Measurements from ENCODE around the gene PDCD2. TPM values are rescaled to one million over a fixed set of nuclear protein-coding genes. Genes with fewer than 3 reads are reported as not detected.
A peak's percentile ranks its signal among the peaks of the same experiment; 100 is the strongest.
"Not testable (repeated sequence)": the region's sequence is repeated elsewhere in the genome, so short reads cannot be mapped to it uniquely, and the experiment has no call there.

PDCD2 gene
- total RNA-seq, 1 donor from 2014 or later: 88.7 TPM

DNA sequence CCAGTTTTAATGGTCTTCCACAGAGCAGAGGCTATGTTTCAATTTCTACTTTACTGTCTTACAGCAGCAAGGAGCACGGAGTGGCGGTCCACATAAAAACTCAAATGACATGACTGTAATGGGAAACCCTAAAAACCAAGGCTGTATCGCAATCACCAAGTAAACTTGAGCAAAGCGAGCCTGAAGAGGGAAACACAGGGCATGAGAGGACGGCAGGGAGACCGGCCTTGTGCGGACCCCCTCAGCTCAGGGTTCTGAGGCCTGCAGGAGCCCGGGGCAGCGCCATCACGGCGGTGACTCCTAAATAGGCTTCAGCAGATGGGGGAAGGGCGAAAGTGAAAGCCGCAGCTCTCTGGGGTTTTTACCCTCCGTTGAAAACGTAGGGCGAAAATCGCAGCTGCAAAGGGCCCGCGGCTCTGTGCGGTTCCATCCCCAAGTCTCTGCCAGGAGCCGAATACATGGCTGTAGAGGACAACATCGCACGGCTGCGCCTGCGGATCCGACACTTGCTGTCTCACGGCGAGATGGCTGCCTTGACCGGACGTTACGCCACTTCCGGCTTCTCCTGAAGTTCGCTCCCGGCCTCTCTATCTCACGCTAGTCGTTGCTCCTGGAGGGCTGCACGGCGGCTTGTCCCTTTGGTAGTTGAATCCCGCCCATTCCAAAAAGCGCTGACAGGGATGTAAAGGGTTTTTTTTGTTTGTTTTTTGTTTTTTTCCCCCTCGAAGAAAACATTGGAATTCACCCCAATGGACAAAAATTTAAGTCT, 31.5 kb downstream of the PDCD2 start, which contains the start of gene PSMB1:
PSMB1 (minus strand) TSS at position 543 of the 769 bp plus-strand sequence; CDS start at position 478, 65 bp downstream.
- peak; percentile 95 for DNase-seq (ENCODE audit: low read depth)

DNA sequence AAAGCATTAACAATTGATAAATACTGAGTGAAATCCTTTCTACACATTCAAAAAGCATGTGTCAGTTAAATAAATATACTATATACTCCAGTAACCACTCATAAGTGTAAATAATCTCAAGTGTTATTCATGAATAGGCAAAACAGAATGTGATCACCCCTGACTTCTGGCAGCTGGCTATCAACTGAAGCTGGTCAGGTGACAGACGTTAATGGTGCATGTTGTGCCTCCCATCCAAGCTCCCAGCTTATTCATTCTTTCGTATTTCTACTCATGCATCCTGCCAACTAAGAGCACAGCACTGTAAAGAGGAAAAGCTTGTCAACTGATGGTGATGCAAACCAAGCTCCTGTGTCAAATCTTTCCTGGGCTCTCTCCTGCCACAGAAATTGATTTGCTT, 39.0 kb downstream of the PDCD2 start:
- no peak for DNase-seq (ENCODE audit: low read depth)

DNA sequence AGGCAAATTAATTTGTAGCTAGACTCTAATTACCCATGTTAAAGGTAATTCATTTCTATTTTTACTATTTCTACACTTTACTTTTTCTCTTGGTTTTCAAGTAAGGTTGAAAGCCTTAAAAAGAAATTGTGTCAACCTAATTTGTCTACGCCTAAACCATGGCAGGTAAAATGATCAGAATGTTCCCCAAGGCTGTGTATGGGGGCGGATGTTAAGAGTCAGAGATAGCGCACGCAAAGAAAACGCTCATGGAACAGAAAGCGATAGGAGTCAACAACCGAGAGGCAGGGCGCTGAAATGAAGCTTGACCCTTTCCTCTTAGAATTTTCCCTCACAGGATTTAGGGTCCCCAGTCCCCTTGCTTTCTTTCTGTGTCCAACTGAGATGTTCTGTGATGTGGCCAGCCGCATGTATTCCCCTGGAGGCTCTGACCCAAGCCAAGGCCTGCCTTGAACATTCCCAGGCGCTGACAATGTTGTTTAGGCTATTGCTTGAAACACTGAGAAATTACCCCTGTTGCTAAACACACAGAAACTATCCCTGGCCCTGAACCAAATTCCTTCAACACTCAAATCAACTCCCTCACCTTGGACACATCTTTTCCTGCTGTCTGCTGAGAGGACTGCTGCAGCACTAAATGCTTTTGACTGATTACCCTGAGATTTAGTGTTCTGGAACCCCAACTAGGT, 42.3 kb downstream of the PDCD2 start:
- no peak for DNase-seq (ENCODE audit: low read depth)

DNA sequence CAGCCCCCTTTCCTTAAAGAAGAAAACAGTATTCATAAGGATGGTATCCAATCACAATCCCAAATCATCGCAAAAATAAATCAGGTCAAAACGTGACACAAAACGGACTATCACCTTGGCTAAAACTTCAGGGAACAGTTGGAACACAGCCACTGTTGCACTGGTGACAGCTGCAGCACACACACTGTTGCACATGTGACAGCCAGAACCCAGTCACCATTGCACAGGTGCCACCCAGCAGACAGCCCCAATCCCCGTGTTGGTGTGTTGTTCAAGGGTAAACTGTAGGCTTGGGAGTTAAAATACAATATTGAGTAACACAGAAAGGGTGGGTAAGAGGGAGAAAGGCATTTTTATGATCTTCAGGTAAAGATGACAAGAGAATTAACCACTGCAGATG, 47.1 kb downstream of the PDCD2 start:
- DNase-seq (ENCODE audit: low read depth): peak; percentile 28

DNA sequence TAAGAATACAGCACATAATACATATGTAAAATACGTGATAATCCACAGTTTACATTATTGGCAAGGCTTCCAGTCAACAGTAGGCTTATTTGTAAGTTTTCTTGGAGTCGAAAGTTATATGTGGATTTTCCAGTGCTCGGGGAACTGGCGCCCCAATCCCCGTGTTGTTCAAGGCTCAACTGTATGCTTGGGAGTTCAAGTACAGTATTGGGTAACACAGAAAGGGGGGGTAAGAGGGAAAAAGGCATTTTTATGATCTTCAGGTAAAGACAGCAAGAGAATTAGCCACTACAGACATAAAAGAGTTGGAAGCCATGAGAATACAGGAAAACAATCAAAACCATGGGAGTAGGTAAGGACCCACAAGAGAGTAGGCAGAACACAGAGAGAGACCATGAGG, 47.8 kb downstream of the PDCD2 start:
- DNase-seq (ENCODE audit: low read depth): no peak

DNA sequence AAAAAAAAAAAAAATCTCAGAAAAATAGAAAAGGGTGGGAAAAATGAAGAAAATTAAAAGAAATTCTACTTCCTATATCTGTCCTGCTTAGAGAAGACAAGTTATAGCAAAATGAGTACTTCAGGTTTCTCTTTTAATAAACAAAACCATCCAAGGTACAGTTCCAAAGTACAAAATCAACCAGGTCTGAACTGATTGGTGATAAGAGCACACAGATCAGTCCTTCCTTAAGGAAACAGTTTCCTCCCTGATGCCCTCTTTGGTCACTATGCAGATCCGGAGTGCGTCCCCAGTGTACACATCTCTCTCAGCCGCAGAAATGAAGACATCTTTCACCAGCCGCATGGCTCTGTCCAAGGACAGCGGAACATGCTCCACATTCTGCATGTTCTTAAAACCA, 49.4 kb downstream of the PDCD2 start:
- no peak for DNase-seq (ENCODE audit: low read depth)

DNA sequence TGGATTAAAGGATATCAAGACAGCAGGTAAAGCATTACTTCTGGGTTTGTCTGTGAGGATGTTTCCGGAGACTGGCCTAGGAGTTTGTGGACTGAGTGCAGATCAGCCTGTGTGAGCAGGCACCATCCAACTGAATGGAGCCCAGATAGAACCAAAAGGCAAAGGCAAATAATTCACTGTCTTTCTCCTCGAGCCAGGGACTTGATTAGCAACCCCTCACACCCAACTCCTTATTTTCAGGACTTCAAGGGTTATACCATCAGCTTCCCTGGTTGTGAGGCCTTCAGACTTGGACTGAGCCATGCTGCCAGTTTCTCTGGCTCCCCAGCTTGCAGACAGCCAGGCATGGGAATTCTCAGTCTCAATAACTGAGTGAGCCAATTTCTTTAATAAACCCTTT, 50.6 kb downstream of the PDCD2 start:
- DNase-seq (ENCODE audit: low read depth): no peak

DNA sequence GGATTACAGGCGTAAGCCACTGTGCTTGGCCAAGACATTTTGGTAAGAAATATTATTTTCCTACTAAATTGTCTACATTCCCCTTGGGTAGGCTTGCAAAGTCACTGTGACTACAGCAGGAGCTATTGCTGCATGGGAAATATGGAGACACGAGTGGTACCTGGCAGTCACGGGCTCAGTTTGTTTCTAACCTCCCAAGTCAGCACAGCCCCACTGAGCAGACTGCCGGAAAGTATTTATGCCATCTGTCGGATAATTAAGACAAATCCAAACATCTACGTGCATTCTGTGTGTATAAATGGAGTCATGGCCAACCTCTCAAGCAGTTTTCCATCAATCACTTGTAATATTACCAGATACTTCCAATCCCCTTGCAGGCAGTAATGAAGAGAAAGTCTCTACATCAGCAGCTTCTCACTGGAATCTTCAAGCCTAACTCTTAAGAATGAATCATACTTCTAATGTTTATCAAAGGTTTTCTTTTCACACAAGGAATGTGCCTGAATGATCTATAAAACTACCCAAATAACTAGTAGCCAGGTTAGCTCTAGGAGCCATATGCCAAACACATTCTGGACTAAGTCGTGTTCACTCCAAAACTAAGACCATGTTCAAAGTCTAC, 51.5 kb downstream of the PDCD2 start:
- DNase-seq (ENCODE audit: low read depth): no peak

DNA sequence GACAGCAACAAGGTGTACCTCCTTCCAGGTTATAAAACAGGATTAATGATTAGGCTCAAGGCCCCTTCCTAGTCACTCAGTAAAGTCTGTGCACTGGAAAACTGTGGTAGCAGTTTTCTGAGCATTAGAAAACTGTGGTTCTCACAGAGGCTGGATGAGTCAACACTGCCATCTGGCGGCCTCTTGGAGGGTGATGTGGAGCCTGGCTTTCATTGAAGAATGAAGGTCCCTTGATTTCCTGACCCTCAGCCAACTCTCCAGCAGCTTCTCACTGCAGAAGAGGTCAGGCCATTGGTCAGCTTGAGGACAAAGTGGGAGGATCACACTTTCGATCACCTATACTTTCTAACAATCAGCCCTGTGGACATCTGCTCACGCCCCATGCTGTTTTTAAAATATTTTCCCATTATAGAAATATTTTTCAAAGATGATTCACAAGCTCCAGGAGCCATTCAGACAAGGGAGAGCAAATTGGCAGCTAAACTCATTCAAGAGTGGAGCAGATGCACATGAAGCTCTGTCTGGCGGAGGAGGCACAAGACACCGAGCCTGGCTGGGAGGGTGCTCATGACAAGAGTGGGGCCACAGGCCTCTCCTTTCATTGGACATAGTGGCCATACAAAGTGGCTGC, 54.5 kb downstream of the PDCD2 start:
- DNase-seq (ENCODE audit: low read depth): peak; percentile 93

DNA sequence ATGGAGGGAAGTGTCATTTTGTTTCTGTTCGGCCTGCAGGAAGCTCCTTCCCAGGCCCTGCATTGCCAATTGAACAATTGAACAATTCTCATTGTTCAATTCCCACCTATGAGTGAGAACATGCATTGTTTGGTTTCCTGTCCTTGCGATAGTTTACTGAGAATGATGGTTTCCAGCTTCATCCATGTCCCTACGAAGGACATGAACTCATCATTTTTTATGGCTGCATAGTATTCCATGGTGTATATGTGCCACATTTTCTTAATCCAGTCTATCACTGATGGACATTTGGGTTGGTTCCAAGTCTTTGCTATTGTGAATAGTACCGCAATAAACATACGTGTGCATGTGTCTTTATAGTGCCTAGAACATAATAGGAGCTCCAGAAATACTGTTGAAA, 56.4 kb downstream of the PDCD2 start:
- not testable (repeated sequence) for DNase-seq (ENCODE audit: low read depth)

DNA sequence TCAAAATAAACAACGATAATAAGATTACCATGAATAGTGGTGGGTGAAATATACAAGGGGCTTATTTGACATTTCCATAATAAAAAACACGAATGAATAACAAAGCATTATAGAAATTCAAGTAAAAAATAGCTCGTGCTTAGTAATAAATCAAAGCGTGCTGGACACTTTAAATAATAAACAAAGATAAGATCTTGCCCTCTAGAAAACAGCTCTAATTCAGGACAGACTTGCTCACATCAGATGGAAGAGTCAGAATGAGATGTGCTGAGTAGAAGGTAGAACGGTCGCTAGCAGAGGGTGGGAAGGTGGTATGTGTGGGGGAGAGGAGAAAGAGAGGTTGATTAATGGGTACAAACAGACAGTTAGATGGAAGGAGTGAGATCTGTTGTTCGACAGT, 58.6 kb downstream of the PDCD2 start:
- DNase-seq (ENCODE audit: low read depth): no peak

Other genes with a start within 250 kb of the PDCD2 start
- gene PSMB1, start 31.3 kb downstream of the PDCD2 start, total RNA-seq: 262 and 290 TPM in 2 replicates
- 9.6 and 10.7 TPM in 2 replicates for gene TBP, start 30.3 kb downstream of the PDCD2 start, total RNA-seq